H1 (cell line): ENCODE results near the gene NSL1. TPM values are rescaled to one million over a fixed set of nuclear protein-coding genes. Genes with fewer than 3 reads are reported as not detected.
A peak's percentile ranks its signal among the peaks of the same experiment; 100 is the strongest.

Source experiments
- CTCF ChIA-PET: fragments of 300-600 bp; sonication (Branson Sonifier 250); formaldehyde crosslinking; loops from one replicate; lab custom pipeline; 2021; ENCODE audit not compliant: partially characterized antibody; lab: Charles Lee
- POLR2A ChIA-PET: fragments of 300-600 bp; sonication (Branson Sonifier 250); formaldehyde crosslinking; loops from one replicate; lab custom pipeline; 2021; ENCODE audit warnings: inconsistent platforms; ENCODE audit not compliant: partially characterized antibody; lab: Charles Lee
- DNase-seq, 2 experiments: peaks; one replicate each; pipeline versions ENCODE4 v3.0.0 to v3.0.0-alpha.2; 2010 to 2022; ENCODE audit warnings: low spot score in 2 of 2, low read depth in 1 of 2, mixed read lengths in 1 of 2
- FAIRE-seq: peaks from 2 replicates; lab custom pipeline; 2011; peaks lifted over from hg19 to GRCh38; lab: Jason Lieb, UNC
- H2AFZ ChIP-seq: 2 replicates; pipeline ENCODE4 v1.8.1; 2012; ENCODE audit warnings: low read length, inconsistent platforms
- H2AK5ac ChIP-seq: 2 replicates; pipeline ENCODE4 v1.6.1; 2013; ENCODE audit warnings: low read depth, low read length
- H2BK120ac ChIP-seq: replicated peaks from 2 replicates; pipeline ENCODE3; 2013; ENCODE audit warnings: low read depth, low read length, inconsistent platforms
- H2BK12ac ChIP-seq: 2 replicates; pipeline ENCODE4 v1.6.1; 2013; ENCODE audit warnings: low read depth, low read length
- H2BK15ac ChIP-seq: 2 replicates; pipeline ENCODE4 v1.6.1; 2013; ENCODE audit warnings: low read length
- H2BK20ac ChIP-seq: 2 replicates; pipeline ENCODE4 v1.6.1; 2013; ENCODE audit warnings: low read length
- H2BK5ac ChIP-seq: 2 replicates; pipeline ENCODE4 v1.6.1; 2013; ENCODE audit warnings: low read depth, low read length
- H3K14ac ChIP-seq: 2 replicates; pipeline ENCODE4 v1.6.1; 2013; ENCODE audit warnings: inconsistent platforms; ENCODE audit not compliant: insufficient read length
- H3K18ac ChIP-seq: 2 replicates; pipeline ENCODE4 v1.6.1; 2013; ENCODE audit warnings: low read length; ENCODE audit errors: extremely low read depth
- H3K23ac ChIP-seq: 2 replicates; pipeline ENCODE4 v1.6.1; 2013; ENCODE audit warnings: inconsistent platforms; ENCODE audit not compliant: insufficient read length
- H3K23me2 ChIP-seq: 2 replicates; pipeline ENCODE4 v1.6.1; 2013; ENCODE audit warnings: low read depth, low read length
- H3K27ac ChIP-seq: 2 replicates; pipeline ENCODE4 v1.6.1; 2011; ENCODE audit warnings: low read depth, low read length, inconsistent platforms
- H3K27me3 ChIP-seq, 4 experiments: replicated peaks in 1 of 4; 1 replicate in 1 of 4; 2 replicates in 3 of 4; pipeline versions ENCODE4 v1.6.1 to v1.8.1; 2011 to 2013; ENCODE audit warnings: low read length in 3 of 4, mild to moderate bottlenecking in 3 of 4, inconsistent platforms in 2 of 4, mixed read lengths in 2 of 4, moderate library complexity in 1 of 4; ENCODE audit not compliant: control insufficient read depth in 3 of 4, insufficient read depth in 3 of 4; ENCODE audit errors: extremely low read depth in 1 of 4
- H3K36me3 ChIP-seq, 4 experiments: 2 replicates each; pipeline versions ENCODE4 v1.6.1 to v1.8.1; 2011 to 2013; ENCODE audit warnings: mild to moderate bottlenecking in 4 of 4, low read length in 3 of 4, moderate library complexity in 2 of 4, control low read depth in 1 of 4, inconsistent platforms in 1 of 4; ENCODE audit not compliant: insufficient read depth in 4 of 4, control insufficient read depth in 2 of 4
- H3K4ac ChIP-seq: replicated peaks from 2 replicates; pipeline ENCODE3; 2013; ENCODE audit warnings: low read length, low read depth, mixed read lengths, inconsistent platforms; ENCODE audit not compliant: insufficient read length
- H3K4me1 ChIP-seq, 4 experiments: replicated peaks in 1 of 4; 1 replicate in 1 of 4; 2 replicates in 3 of 4; pipeline versions ENCODE4 v1.6.1 to v1.8.1; 2011 to 2013; ENCODE audit warnings: low read length in 3 of 4, inconsistent platforms in 2 of 4, mixed read lengths in 1 of 4; ENCODE audit not compliant: insufficient read depth in 4 of 4, control insufficient read depth in 3 of 4
- H3K4me2 ChIP-seq, 2 experiments: 2 replicates each; pipeline versions ENCODE4 v1.6.1 to v1.8.1; 2011 to 2013; ENCODE audit warnings: low read depth in 2 of 2, low read length in 2 of 2, control low read depth in 1 of 2, inconsistent platforms in 1 of 2, mild to moderate bottlenecking in 1 of 2; ENCODE audit not compliant: insufficient read depth in 1 of 2
- H3K4me3 ChIP-seq, 4 experiments: fragments of 200-600, 300-600 bp in 1 of 4; sonication (generic), shearing (Covaris generic), sonication (Bioruptor Twin) in 1 of 4; 2 replicates each; pipeline versions ENCODE4 v1.5.1 to v1.8.1; 2011 to 2016; ENCODE audit warnings: low read length in 4 of 4, low read depth in 3 of 4, control low read depth in 2 of 4, inconsistent platforms in 2 of 4, mild to moderate bottlenecking in 2 of 4, mixed read lengths in 1 of 4, moderate library complexity in 1 of 4; ENCODE audit not compliant: insufficient read depth in 2 of 4; ENCODE audit errors: extremely low read depth in 1 of 4
- H3K56ac ChIP-seq: replicated peaks from 2 replicates; pipeline ENCODE3; 2013; ENCODE audit warnings: low read depth, mild to moderate bottlenecking, mixed read lengths, low read length, inconsistent platforms; ENCODE audit not compliant: insufficient read length
- H3K79me1 ChIP-seq: 2 replicates; pipeline ENCODE4 v1.6.1; 2013; ENCODE audit warnings: low read depth, low read length, control low read depth
- H3K79me2 ChIP-seq, 2 experiments: 2 replicates each; pipeline versions ENCODE4 v1.6.1 to v1.8.1; 2012 to 2013; ENCODE audit warnings: low read length in 2 of 2, mild to moderate bottlenecking in 2 of 2, inconsistent platforms in 1 of 2; ENCODE audit not compliant: insufficient read depth in 2 of 2, control insufficient read depth in 1 of 2
- H3K9ac ChIP-seq, 4 experiments: replicated peaks in 1 of 4; 1 replicate in 1 of 4; 2 replicates in 3 of 4; pipeline versions ENCODE4 v1.6.1 to v1.8.1; 2011 to 2013; ENCODE audit warnings: low read depth in 3 of 4, low read length in 3 of 4, control low read depth in 2 of 4, mild to moderate bottlenecking in 2 of 4, moderate library complexity in 2 of 4, inconsistent platforms in 1 of 4; ENCODE audit errors: extremely low read depth in 1 of 4
- H3K9me3 ChIP-seq, 2 experiments: 2 replicates each; pipeline versions ENCODE4 v1.6.1 to v1.8.1; 2012 to 2013; ENCODE audit warnings: mild to moderate bottlenecking in 2 of 2, moderate library complexity in 2 of 2, control low read depth in 1 of 2, inconsistent platforms in 1 of 2, low read depth in 1 of 2, low read length in 1 of 2, mixed read lengths in 1 of 2; ENCODE audit not compliant: insufficient read depth in 2 of 2
- H4K20me1 ChIP-seq, 2 experiments: replicated peaks in 1 of 2; 2 replicates each; pipeline versions ENCODE3 to v1.8.1; 2011 to 2013; ENCODE audit warnings: inconsistent platforms in 2 of 2, low read length in 2 of 2, mild to moderate bottlenecking in 1 of 2; ENCODE audit not compliant: insufficient read depth in 2 of 2, control insufficient read depth in 1 of 2
- H4K5ac ChIP-seq: 2 replicates; pipeline ENCODE4 v1.6.1; 2013; ENCODE audit warnings: low read length, low read depth, mixed read lengths, inconsistent platforms; ENCODE audit not compliant: insufficient read length
- H4K8ac ChIP-seq: 2 replicates; pipeline ENCODE4 v1.8.0; 2013; ENCODE audit warnings: mild to moderate bottlenecking, moderate library complexity, low read length, inconsistent platforms; ENCODE audit not compliant: insufficient read depth; ENCODE audit errors: extremely low read depth
- H4K91ac ChIP-seq: replicated peaks from 2 replicates; pipeline ENCODE3; 2013; ENCODE audit warnings: low read length, mixed read lengths, inconsistent platforms; ENCODE audit not compliant: insufficient read length
- ASH2L ChIP-seq: fragments of 200-600, 300-600 bp; sonication (generic); IDR thresholded peaks from one replicate; pipeline ENCODE4 v1.7.1; 2017; ENCODE audit warnings: low read length
- BCL11A ChIP-seq, 2 experiments: IDR thresholded peaks; one replicate each; pipeline ENCODE4 v1.6.1; 2011; ENCODE audit warnings: low read depth in 2 of 2, low read length in 2 of 2, mild to moderate bottlenecking in 2 of 2
- CBX8 ChIP-seq: fragments of 300-800, 300-1000 bp; sonication (generic); IDR thresholded peaks from 2 replicates; pipeline ENCODE4 v1.7.1; 2016; ENCODE audit warnings: low read depth, low read length, borderline replicate concordance
- GABPA ChIP-seq: IDR thresholded peaks from 2 replicates; pipeline ENCODE4 v1.6.1; 2011; ENCODE audit warnings: mild to moderate bottlenecking, low read length, moderate library complexity, borderline replicate concordance; ENCODE audit not compliant: insufficient read depth
- HDAC6 ChIP-seq: IDR thresholded peaks from one replicate; pipeline ENCODE4 v1.7.1; 2012; ENCODE audit warnings: low read depth, mild to moderate bottlenecking, inconsistent platforms, low read length, moderate library complexity
- JUN ChIP-seq: IDR thresholded peaks from 2 replicates; pipeline ENCODE4 v1.6.1; 2011; ENCODE audit warnings: low read depth, mild to moderate bottlenecking, improper control_type of control experiment, low read length
- KDM4A ChIP-seq: IDR thresholded peaks from one replicate; pipeline ENCODE4 v1.7.1; 2012; ENCODE audit warnings: low read depth, mild to moderate bottlenecking, moderate library complexity, low read length, inconsistent platforms; ENCODE audit not compliant: severe bottlenecking
- NANOG ChIP-seq: IDR thresholded peaks from 2 replicates; pipeline ENCODE4 v1.6.1; 2011; ENCODE audit warnings: low read length, low read depth, mild to moderate bottlenecking, inconsistent platforms; ENCODE audit not compliant: insufficient read depth, poor library complexity, severe bottlenecking
- POLR2A ChIP-seq, 2 experiments: IDR thresholded peaks; 1 replicate in 1 of 2; 2 replicates in 1 of 2; pipeline ENCODE4 v1.6.1; 2011; ENCODE audit warnings: low read depth in 2 of 2, low read length in 2 of 2, mild to moderate bottlenecking in 2 of 2; ENCODE audit errors: control extremely low read depth in 1 of 2
- POLR2AphosphoS5 ChIP-seq: IDR thresholded peaks from 2 replicates; pipeline ENCODE4 v1.6.1; 2011; ENCODE audit warnings: low read depth, low read length
- POU5F1 ChIP-seq: IDR thresholded peaks from 2 replicates; pipeline ENCODE4 v1.6.1; 2011; ENCODE audit warnings: low read depth, mild to moderate bottlenecking, low read length, moderate library complexity
- SRF ChIP-seq: IDR thresholded peaks from 2 replicates; pipeline ENCODE4 v1.6.1; 2011; ENCODE audit warnings: mild to moderate bottlenecking, low read depth, low read length, moderate library complexity
- TAF7 ChIP-seq: optimal IDR thresholded peaks from 2 replicates; pipeline ENCODE3; 2011; ENCODE audit warnings: low read depth, mild to moderate bottlenecking, inconsistent platforms, low read length, moderate library complexity, borderline replicate concordance
- YY1 ChIP-seq: IDR thresholded peaks from 2 replicates; pipeline ENCODE4 v1.6.1; 2011; ENCODE audit warnings: low read depth, mild to moderate bottlenecking, low read length
- ZNF274 ChIP-seq: IDR thresholded peaks from 2 replicates; pipeline ENCODE4 v1.7.0; 2012; ENCODE audit warnings: low read length, borderline replicate concordance; ENCODE audit errors: extremely low read depth
- WGBS, 2 experiments: shearing (Covaris generic) in 1 of 2; methylation state at CpG; one replicate each; pipeline versions ENCODE4 v1.1.6 to v1.1.7; 2013 to 2015; ENCODE audit warnings: low lambda C conversion rate in 2 of 2, mixed read lengths in 2 of 2, inconsistent platforms in 1 of 2, low coverage in 1 of 2, missing lambda C conversion rate in 1 of 2; ENCODE audit not compliant: insufficient replicate concordance in 2 of 2, insufficient coverage in 1 of 2, insufficient read length in 1 of 2; ENCODE audit errors: extremely low coverage in 1 of 2, missing lambda C conversion rate in 1 of 2; 5-methylcytosine and 5-hydroxymethylcytosine counted together
- polyA plus RNA-seq, 7 experiments: library from polyadenylated mRNA; depleted of rRNA in 3 of 7; stranded (reverse) in 5 of 7; unstranded in 2 of 7; fragments of >200 nt in 5 of 7; fragments of 200-250 nt in 2 of 7; gene quantifications; 1 replicate in 5 of 7; 2 replicates in 1 of 7; 4 replicates in 1 of 7; pipeline versions ENCODE4 v1.2.1 to v1.2.3, GENCODE V29; 2011 to 2013; ENCODE audit warnings: missing spikeins in 2 of 7, mixed read lengths in 2 of 7
- total RNA-seq: library from RNA; stranded (reverse); fragmentation: NEBNext Ultra II Directional; extraction: Animal tissue kit (Norgen Biotek cat#: 25700); gene quantifications from 2 replicates; pipeline ENCODE4 v1.2.1, GENCODE V29; 2021

NSL1 gene
- total and polyA plus RNA-seq, 2 of the 8 experiments (the other 6 are each of a cell fraction or from before 2014, with no cell fraction given), result 25.4 to 51.7 TPM

GRCh38 chr1:212797681-212798080 lies 6.1 kb upstream of the NSL1 start:
- CTCF ChIA-PET, result interaction anchor here (1.6 kb wide), 1 partner anchor 66 kb away, joined by 4 read pairs; no protein-coding TSS in a partner anchor
- peaks cover 0 to 5% (median 0%) of the 10 kb centered on the region in 4 experiments; a peak in 2 of 7 replicates for H3K4me1 ChIP-seq
- H3K79me2 ChIP-seq, result no peaks in the 10 kb centered on the region
- TF ChIP-seq POU5F1, result no peak
- no peak for TF ChIP-seq POLR2A (IDR thresholded peaks at IDR 0.05; ENCODE audit: control extremely low read depth in 1 of 2, low read depth in 2 of 2, low read length in 2 of 2)
- no peak for TF ChIP-seq POLR2AphosphoS5
- TF ChIP-seq ASH2L, result no peak
- TF ChIP-seq TAF7, result no peak
- TF ChIP-seq HDAC6, result no peak
- TF ChIP-seq GABPA, result no peak
- TF ChIP-seq NANOG, result no peak
- TF ChIP-seq BCL11A (IDR thresholded peaks at IDR 0.05; ENCODE audit: low read depth in 2 of 2, low read length in 2 of 2), result no peak
- TF ChIP-seq KDM4A, result no peak
- TF ChIP-seq CBX8, result no peak
- TF ChIP-seq SRF, result no peak
- TF ChIP-seq JUN, result no peak
- no peak for TF ChIP-seq ZNF274
- no peak for TF ChIP-seq YY1

More at GRCh38 chr1:212797681-212798080, 6.1 kb upstream of the NSL1 start:
- no peak overlapping the region for H3K4me2 ChIP-seq
- FAIRE-seq (no peak), DNase-seq (no peak)
- H2BK20ac ChIP-seq, result no peak overlapping the region
- H2AK5ac ChIP-seq, result no peak overlapping the region
- H3K79me1 ChIP-seq, result no peaks in the 10 kb centered on the region
- H3K27me3 ChIP-seq, result no peaks in the 10 kb centered on the region
- POLR2A ChIA-PET, result interaction anchor here (1.3 kb wide), 1 partner anchor 23 kb away, joined by 3 read pairs; no protein-coding TSS in a partner anchor
- H2BK5ac ChIP-seq, result no peak overlapping the region
- H4K8ac ChIP-seq, result no peak overlapping the region
- H3K14ac ChIP-seq, result no peak overlapping the region
- no peak overlapping the region for H4K91ac ChIP-seq
- no peak overlapping the region for H2BK15ac ChIP-seq
- H4K5ac ChIP-seq, result no peak overlapping the region
- peaks cover 0 to 27% (median 8%) of the 10 kb centered on the region in 4 experiments; a peak in 4 of 8 replicates for H3K36me3 ChIP-seq
- no peak overlapping the region for H3K56ac ChIP-seq
- H3K23me2 ChIP-seq, result no peaks in the 10 kb centered on the region; the same call in 1 of the 2 replicates
- H2AFZ ChIP-seq, result no peak overlapping the region
- peak overlapping the region in 1 of 4 experiments; percentile 34; a peak in 1 of 7 replicates for H3K9ac ChIP-seq
- H3K9me3 ChIP-seq, result no peaks in the 10 kb centered on the region
- H3K4me3 ChIP-seq, result no peak overlapping the region
- H2BK12ac ChIP-seq, result no peak overlapping the region
- H3K27ac ChIP-seq, result no peak overlapping the region
- no peak overlapping the region for H3K18ac ChIP-seq
- no peak overlapping the region for H3K23ac ChIP-seq
- H3K4ac ChIP-seq, result no peak overlapping the region
- H2BK120ac ChIP-seq, result no peak overlapping the region
- H4K20me1 ChIP-seq, result no peaks in the 10 kb centered on the region
- 95% methylated on average over 3 of the region's 3 CpGs; no CpG with 5 or more reads in 1 of the 2 experiments for WGBS, 2 experiments
